Subcutaneous adipose tissue (tissue), 4 donors: ENCODE data around the gene CNTD1. TPM values are rescaled to one million over a fixed set of nuclear protein-coding genes. Genes with fewer than 3 reads are reported as not detected.

Experiments used
- total RNA-seq, 4 donors: library from RNA; depleted of rRNA; stranded (reverse); fragments of >200 nt; gene quantifications; one replicate each; pipeline ENCODE4 v1.1.0, GENCODE V29; 2016
- TF ChIP-seq, protein P1 (sequence below): fragments of 450-650 bp; IDR thresholded peaks from one replicate; pipeline ENCODE4 v1.5.1; 2016; ENCODE audit warnings: low read depth, mild to moderate bottlenecking, control low read depth, antibody characterized with exemption, moderate library complexity

The CNTD1 gene
- total RNA-seq, 4 donors from 2014 or later: 0.44 to 0.68 TPM; not detected in 2

- TF ChIP-seq, protein P1, sequence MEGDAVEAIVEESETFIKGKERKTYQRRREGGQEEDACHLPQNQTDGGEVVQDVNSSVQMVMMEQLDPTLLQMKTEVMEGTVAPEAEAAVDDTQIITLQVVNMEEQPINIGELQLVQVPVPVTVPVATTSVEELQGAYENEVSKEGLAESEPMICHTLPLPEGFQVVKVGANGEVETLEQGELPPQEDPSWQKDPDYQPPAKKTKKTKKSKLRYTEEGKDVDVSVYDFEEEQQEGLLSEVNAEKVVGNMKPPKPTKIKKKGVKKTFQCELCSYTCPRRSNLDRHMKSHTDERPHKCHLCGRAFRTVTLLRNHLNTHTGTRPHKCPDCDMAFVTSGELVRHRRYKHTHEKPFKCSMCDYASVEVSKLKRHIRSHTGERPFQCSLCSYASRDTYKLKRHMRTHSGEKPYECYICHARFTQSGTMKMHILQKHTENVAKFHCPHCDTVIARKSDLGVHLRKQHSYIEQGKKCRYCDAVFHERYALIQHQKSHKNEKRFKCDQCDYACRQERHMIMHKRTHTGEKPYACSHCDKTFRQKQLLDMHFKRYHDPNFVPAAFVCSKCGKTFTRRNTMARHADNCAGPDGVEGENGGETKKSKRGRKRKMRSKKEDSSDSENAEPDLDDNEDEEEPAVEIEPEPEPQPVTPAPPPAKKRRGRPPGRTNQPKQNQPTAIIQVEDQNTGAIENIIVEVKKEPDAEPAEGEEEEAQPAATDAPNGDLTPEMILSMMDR: no peak
Measured at GRCh38 chr17:42787266-42787665, 11.4 kb upstream of the CNTD1 start.

GRCh38 chr17:42791948-42792347, 6.7 kb upstream of the CNTD1 start:
- TF ChIP-seq, protein P1: no peak

DNA sequence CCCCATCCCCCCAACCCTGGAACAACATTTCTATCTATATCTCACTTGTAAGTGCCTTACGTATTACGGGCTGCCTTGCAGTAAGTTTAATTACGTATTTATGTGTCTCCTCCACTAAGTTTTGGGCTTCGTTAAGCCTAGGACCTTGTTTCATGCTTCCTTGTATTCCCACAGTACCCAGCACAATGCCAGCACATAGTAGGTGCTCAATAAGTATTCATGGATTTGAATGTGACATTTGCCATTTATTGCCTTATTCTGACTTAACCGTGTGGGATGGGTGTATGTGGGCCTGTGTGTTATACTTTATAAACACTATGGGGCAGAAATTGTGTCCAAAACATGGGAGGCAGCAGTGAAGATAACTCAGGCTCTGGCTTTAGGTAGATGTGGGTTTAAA, 6.1 kb upstream of the CNTD1 start:
- TF ChIP-seq, protein P1: no peak

- TF ChIP-seq, protein P1: no peak
Measured at GRCh38 chr17:42795061-42795460, 3.6 kb upstream of the CNTD1 start.

DNA sequence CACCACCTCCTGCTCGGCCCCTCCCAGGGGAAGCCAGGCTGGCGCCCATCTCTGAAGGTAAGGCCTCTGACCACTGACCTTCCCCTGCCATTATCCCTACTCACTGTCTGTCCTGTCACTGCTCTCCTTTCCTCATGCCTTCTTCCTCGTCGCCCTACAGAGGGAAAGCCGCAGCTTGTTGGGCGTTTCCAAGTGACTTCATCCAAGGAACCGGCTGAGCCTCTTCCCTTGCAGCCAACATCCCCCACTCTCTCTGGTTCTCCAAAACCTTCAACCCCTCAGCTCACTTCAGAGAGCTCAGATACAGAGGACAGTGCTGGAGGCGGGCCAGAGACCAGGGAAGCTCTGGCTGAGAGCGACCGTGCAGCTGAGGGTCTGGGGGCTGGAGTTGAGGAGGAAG, 3.2 kb upstream of the CNTD1 start:
- TF ChIP-seq, protein P1: no peak

DNA sequence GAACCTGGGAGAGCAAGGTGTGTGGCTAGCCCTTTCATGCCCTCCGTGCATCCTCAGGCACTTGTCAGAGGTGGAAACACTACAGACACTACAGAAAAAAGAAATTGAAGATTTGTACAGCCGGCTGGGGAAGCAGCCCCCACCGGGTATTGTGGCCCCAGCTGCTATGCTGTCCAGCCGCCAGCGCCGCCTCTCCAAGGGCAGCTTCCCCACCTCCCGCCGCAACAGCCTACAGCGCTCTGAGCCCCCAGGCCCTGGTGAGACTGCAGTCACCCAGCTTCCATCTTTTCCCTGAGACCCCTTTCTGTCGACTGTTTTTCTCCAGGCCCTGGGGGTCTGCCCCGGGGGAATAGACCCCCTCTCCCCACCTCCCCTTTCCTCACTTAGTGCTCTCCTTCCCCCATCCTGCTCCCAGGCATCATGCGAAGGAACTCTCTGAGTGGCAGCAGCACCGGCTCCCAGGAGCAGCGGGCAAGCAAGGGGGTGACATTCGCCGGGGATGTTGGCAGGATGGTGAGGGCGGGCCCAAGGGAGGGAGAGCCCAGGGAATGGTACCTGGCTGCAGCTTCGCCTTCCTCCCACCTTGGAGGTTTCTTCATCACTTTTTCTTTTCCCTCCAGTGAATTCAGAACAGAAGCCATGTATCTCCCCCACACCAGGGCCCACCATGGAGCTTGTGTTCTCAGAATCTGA, 2.4 kb upstream of the CNTD1 start:
- TF ChIP-seq, protein P1: no peak

DNA sequence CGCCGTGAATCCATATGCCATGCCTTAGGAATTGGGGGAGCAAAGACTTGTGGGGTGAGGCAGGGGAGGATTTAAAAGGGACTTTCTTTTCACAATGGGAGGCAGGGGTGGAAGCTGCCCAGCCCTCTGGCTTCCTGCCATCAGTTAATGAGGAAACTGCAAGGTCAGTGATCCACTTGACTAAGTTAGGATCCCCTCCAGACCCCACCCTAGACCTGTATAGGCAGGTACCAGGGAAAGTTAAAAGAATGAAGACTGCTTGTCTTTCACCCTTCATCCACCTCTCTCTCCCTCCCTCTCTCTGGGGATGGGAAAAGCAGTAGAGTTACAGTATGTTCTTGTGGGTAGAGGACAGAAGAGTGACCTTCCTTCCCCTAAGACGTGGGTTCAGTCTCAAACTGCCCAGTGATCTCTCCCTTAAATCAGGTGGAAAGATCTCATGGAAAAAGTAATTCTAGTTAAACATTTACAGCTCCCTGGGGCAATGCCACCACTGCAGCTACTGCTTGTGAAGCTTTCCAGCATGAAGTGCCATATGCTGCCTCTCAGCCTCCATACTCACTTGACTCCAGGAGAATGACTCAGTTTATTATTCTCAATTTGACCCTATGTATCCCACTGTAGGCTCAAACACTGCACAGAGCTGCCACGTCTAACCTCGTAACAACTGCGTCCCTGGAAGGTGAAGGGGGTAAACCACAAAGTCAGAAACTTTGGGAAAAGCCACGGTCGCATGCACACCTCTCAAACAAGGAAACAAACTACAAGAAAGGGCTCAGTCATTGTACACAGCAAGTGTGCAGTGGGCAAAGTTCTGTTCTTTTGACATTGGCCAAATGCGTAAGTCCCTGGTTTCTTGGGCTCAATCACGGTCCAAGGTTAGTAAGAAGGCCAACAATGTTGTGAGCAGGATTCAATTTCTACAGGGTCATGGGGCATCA, 1.3 kb upstream of the CNTD1 start:
- TF ChIP-seq, protein P1: no peak
